Osteocyte (in vitro differentiated cells): ENCODE measurements around the gene GNAQ. TPM values are rescaled to one million over a fixed set of nuclear protein-coding genes. Genes with fewer than 3 reads are reported as not detected.

ENCODE experiments used
- DNase-seq: peaks from one replicate; pipeline ENCODE4 v3.0.0; 2021; ENCODE audit warnings: mixed read lengths; ENCODE audit not compliant: unreplicated experiment; ENCODE audit errors: extremely low spot score
- H3K27ac Mint-ChIP-seq: one replicate; pipeline ENCODE4 v1.8.0; 2021; ENCODE audit warnings: mild to moderate bottlenecking, mixed read lengths; ENCODE audit not compliant: unreplicated experiment
- H3K27me3 Mint-ChIP-seq: one replicate; pipeline ENCODE4 v1.8.0; 2021; ENCODE audit warnings: mixed read lengths; ENCODE audit not compliant: unreplicated experiment
- H3K36me3 Mint-ChIP-seq: one replicate; pipeline ENCODE4 v1.8.0; 2021; ENCODE audit warnings: mixed read lengths; ENCODE audit not compliant: unreplicated experiment
- H3K4me1 Mint-ChIP-seq: one replicate; pipeline ENCODE4 v1.8.0; 2021; ENCODE audit warnings: mixed read lengths; ENCODE audit not compliant: unreplicated experiment
- H3K4me3 Mint-ChIP-seq: one replicate; pipeline ENCODE4 v1.8.0; 2021; ENCODE audit warnings: mild to moderate bottlenecking, moderate library complexity, mixed read lengths; ENCODE audit not compliant: unreplicated experiment
- H3K9me3 Mint-ChIP-seq: one replicate; pipeline ENCODE4 v1.8.0; 2021; ENCODE audit warnings: mixed read lengths; ENCODE audit not compliant: unreplicated experiment
- CTCF ChIP-seq: fragments of 200-600 bp; sonication (generic); IDR thresholded peaks from 2 replicates; pipeline ENCODE4 v1.5.0; 2021; ENCODE audit warnings: antibody characterized with exemption, mild to moderate bottlenecking, moderate library complexity
- total RNA-seq: library from RNA; stranded (reverse); gene quantifications from 2 replicates; pipeline ENCODE4 v1.2.1, GENCODE V29; 2021

Gene GNAQ
- total RNA-seq, 1 donor from 2014 or later = 65.9 TPM

GRCh38 chr9:77954013-77954665, 77.5 kb downstream of the GNAQ start:
- DNase-seq = no peak
- H3K27me3 Mint-ChIP-seq = no peaks in the 10 kb centered on the region
- H3K4me3 Mint-ChIP-seq = no peak overlapping the region
- no peak for TF ChIP-seq CTCF
- H3K27ac Mint-ChIP-seq = peak overlapping the region; percentile 66
- no peaks in the 10 kb centered on the region for H3K9me3 Mint-ChIP-seq
- no peaks in the 10 kb centered on the region for H3K36me3 Mint-ChIP-seq
- H3K4me1 Mint-ChIP-seq = peaks cover 57% of the 10 kb centered on the region

- Mint-ChIP-seq H3K27me3 (no peaks in the 10 kb centered on the region), H3K4me3 (no peak overlapping the region), H3K9me3 (no peaks in the 10 kb centered on the region), H3K4me1 (peaks cover 57% of the 10 kb centered on the region), H3K36me3 (no peaks in the 10 kb centered on the region), H3K27ac (peak overlapping the region; percentile 66)
- TF ChIP-seq CTCF = no peak
- no peak for DNase-seq
These were observed 78.0 kb downstream of the GNAQ start for GRCh38 chr9:77953590-77953989.

GRCh38 chr9:77952635-77953328, 78.8 kb downstream of the GNAQ start:
- Mint-ChIP-seq H3K27ac (peak overlapping the region; percentile 66), H3K27me3 (no peaks in the 10 kb centered on the region), H3K36me3 (no peaks in the 10 kb centered on the region), H3K9me3 (no peaks in the 10 kb centered on the region), H3K4me1 (peaks cover 51% of the 10 kb centered on the region), H3K4me3 (no peak overlapping the region)
- DNase-seq = no peak
- TF ChIP-seq CTCF = no peak

- H3K27ac Mint-ChIP-seq = peak overlapping the region; percentile 34
- H3K9me3 Mint-ChIP-seq = no peaks in the 10 kb centered on the region
- DNase-seq = no peak
- peaks cover 55% of the 10 kb centered on the region for H3K4me1 Mint-ChIP-seq
- no peaks in the 10 kb centered on the region for H3K27me3 Mint-ChIP-seq
- no peaks in the 10 kb centered on the region for H3K36me3 Mint-ChIP-seq
- no peak for TF ChIP-seq CTCF
- H3K4me3 Mint-ChIP-seq = no peak overlapping the region
These were observed 80.2 kb downstream of the GNAQ start for GRCh38 chr9:77951369-77951768.

- Mint-ChIP-seq H3K27ac (no peak overlapping the region), H3K4me1 (peaks cover 70% of the 10 kb centered on the region), H3K9me3 (no peaks in the 10 kb centered on the region), H3K4me3 (no peak overlapping the region), H3K27me3 (no peaks in the 10 kb centered on the region), H3K36me3 (no peaks in the 10 kb centered on the region)
- DNase-seq = no peak
- TF ChIP-seq CTCF = no peak
These were observed 81.7 kb downstream of the GNAQ start for GRCh38 chr9:77949751-77950436.
